Iris pigment epithelial cell (primary cell): Measurements from ENCODE around the gene OR52N1.

ENCODE experiments used
- DNase-seq: peaks from one replicate; pipeline ENCODE4 v3.0.0-alpha.2; 2011; ENCODE audit warnings: low read depth

OR52N1 gene

DNA sequence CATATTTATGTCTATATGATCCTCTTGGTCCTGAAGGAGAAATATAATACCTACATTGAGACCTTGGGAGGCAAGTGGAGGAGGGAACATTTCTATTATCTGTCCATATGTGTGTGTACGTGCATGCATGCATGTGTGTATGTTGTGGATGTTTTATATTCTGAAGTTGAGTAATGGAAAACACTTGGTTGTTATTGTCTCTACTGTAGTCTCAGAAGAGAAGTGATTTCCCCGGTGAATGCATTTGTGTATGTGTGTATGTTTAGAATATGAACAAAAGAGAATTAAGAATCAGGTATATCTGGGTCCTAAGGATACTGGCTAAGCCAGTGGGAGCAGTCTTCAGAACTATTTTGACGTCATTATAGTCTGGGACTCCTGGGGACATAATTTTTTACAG, at the start of gene OR52N1:
Gene OR52N1, minus strand, starts transcription at position 101 of the 400 bp plus-strand sequence. CDS start 2,449 bp downstream, outside the sequence.
- no peak for DNase-seq

- no peak for DNase-seq
Measured at GRCh38 chr11:5837695-5838094, 46.6 kb upstream of the OR52N1 start.

DNA sequence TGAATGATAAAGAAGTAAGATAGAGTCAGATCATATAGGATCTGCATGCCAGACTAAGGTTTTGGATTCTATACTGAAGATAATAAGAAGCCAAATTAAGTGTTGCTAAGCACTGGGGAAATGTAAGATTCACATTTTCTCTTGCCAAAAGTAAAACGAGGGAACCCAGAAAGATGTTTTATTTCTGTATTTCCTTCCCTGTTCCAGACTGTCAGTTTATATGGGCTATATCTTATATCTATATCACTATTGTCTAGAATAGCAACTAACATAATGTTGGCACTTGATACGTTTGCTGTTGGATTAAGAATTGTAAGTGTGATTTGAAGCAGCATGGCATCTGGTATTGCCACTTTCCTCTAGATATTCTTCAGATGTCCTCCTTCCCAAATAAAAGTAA, 42.4 kb upstream of the OR52N1 start:
- DNase-seq: no peak

DNA sequence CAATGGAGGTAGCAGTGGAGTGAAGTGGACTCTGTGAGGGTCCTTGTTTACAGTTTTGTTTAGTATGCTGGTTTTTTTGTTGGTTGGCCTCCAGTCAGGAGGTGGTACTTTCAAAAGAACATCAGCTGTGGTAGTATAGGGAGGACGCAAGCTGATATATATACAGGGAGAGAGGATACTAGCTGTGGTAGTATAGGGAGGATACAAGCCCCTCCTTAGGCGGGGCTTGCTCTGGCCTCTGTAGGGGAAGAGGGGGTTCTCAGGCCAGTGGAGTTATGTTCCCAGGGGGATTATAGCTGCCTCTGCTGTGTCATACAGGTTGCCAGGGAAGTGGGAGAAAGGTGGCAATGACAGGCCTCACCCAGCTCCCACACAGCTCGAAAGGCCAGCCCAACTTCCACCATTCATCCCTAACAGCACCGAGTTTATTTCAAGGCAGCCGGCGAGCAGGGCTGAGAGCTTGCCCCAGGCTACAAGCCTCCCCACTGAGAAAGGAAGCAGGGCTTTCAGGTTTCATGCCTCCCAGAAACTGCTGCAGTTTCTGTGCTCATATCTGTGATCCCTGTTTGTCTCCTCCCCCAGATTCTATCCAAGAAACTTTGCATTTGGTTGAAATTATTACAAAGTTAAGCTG, 40.2 kb upstream of the OR52N1 start:
- no peak for DNase-seq

- no peak for DNase-seq
Measured at GRCh38 chr11:5818245-5818886, 27.3 kb upstream of the OR52N1 start.

GRCh38 chr11:5815534-5815933, 24.5 kb upstream of the OR52N1 start:
- DNase-seq: no peak

GRCh38 chr11:5809905-5810795, 19.1 kb upstream of the OR52N1 start:
- no peak for DNase-seq

DNA sequence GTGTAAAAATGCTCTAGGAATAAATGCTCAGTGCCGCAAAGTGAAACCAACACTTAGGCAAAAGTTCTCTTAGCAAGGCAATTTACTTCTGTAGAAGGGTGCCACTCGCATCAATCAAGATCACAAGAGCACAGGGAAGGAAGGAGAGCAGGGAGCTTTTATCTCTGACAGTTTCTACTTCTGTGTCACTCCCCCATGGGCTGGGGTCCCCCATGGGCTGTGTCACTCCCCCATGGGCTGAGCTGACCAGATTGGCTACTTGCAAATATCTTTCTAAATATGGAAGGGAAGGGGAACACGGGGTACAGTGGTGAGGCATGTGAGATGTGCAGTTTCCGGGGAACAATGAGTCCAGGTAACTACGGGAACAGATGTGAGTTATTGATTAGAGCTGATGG, 18.1 kb upstream of the OR52N1 start:
- no peak for DNase-seq

- peak; percentile 59 for DNase-seq
Measured at GRCh38 chr11:5808500-5809121, 17.5 kb upstream of the OR52N1 start, which contains the start of gene OR52N2. Gene OR52N2 (plus strand): TSS chr11:5808924. CDS start chr11:5820336, 11,412 bp downstream.

GRCh38 chr11:5807580-5807979, 16.5 kb upstream of the OR52N1 start:
- no peak for DNase-seq

GRCh38 chr11:5803982-5804381, 12.9 kb upstream of the OR52N1 start:
- no peak for DNase-seq

- no peak for DNase-seq
Measured at GRCh38 chr11:5796541-5796940, 5.5 kb upstream of the OR52N1 start.

DNA sequence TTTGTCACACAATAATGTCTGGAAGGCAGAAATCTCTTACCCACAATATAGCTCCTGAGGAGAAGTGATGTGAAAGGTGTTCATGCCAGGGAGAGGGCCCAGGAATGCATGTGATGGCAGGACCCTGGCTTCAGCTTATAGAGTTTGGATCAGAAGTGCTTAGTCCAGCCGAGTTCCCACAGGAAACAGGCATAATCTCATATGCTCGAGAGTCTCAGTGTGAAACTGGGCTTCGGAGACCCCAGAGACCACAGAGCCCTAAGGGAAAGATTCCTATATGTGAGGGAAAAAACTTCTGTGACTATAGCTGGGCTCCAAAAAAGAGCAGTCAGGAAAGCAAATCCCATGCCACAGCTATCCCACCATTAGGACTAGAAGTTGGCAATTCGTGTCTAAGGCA, 7.8 kb downstream of the OR52N1 start, which contains the start of gene OR52N5:
Gene OR52N5, minus strand, starts transcription at position 101 of the 400 bp plus-strand sequence. CDS start 4,721 bp downstream, outside the sequence.
- DNase-seq: no peak

DNA sequence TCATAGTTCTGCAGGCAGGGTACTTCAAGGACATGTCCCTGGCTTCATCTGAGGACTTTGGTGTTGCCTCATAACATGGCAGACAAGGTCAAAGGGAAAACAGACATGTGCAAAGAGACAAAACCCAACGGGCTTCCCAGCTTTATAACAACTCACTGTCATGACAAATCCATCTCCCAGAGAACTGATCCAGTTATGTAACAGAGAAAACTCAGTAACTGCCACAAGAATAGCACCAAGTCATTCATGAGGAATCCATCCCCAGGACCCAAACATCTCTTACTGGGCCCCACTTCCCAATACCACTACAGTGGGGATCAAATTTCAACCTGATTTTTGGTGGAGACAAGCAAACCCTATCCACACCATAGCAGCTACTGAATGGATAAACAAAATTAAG, 24.0 kb downstream of the OR52N1 start:
- DNase-seq: peak; percentile 34

GRCh38 chr11:5753943-5754342, 37.1 kb downstream of the OR52N1 start, which contains the start of gene OR52N4:
Gene OR52N4 (plus strand): TSS chr11:5754243. CDS start chr11:5754741, 498 bp downstream.
- no peak for DNase-seq

DNA sequence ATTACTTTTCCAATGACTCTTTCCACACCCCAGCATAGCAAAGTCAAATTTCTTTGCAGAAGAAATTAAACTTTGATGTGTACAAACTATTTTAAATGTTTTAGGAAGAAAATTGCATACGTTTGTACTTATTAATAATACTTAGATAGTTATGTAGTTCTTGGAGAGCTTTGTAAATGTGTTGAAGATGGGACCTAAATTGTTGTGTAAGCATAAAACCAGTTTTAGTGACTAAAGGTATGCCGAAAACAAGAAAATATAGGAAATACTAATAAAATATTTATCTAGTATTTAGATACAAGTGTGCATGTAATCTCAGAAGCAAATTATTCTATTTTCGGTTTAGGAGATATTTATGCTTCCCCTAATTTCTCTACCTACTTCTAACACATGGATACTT, 41.2 kb downstream of the OR52N1 start:
- DNase-seq: no peak

GRCh38 chr11:5746614-5747013, 44.5 kb downstream of the OR52N1 start:
- no peak for DNase-seq

GRCh38 chr11:5738431-5738830, 52.6 kb downstream of the OR52N1 start:
- DNase-seq: no peak

GRCh38 chr11:5737670-5738392, 53.2 kb downstream of the OR52N1 start:
- peak; percentile 15 for DNase-seq

GRCh38 chr11:5737091-5737490, 54.0 kb downstream of the OR52N1 start:
- peak; percentile 71 for DNase-seq
